ENCODE measurements around the gene KIZ. TPM values are rescaled to one million over a fixed set of nuclear protein-coding genes. Genes with fewer than 3 reads are reported as not detected.

Gene KIZ
- total RNA-seq, 6 experiments from 2014 or later, result 11.5 to 18.8 (median 14.0) TPM

- H3K4me1 Mint-ChIP-seq (ENCODE audit: low read depth), result peaks cover 7% of the 10 kb centered on the region; the same call in 1 of the 2 replicates
- H3K9me3 Mint-ChIP-seq, result no peaks in the 10 kb centered on the region; the same call in 1 of the 2 replicates
- peaks cover 53% of the 10 kb centered on the region for H3K27me3 Mint-ChIP-seq (ENCODE audit: insufficient read depth)
- no peak overlapping the region for H3K4me3 Mint-ChIP-seq
- TF ChIP-seq CTCF (IDR thresholded peaks at IDR 0.05), result no peak
- DNase-seq, result no peak
- no peak overlapping the region for H3K27ac Mint-ChIP-seq
- no peaks in the 10 kb centered on the region for H3K36me3 Mint-ChIP-seq (ENCODE audit: low read depth)
Observed at GRCh38 chr20:21102603-21103311, 23.1 kb upstream of the KIZ start.

- Mint-ChIP-seq H3K4me1 (ENCODE audit: low read depth) (peaks cover 7% of the 10 kb centered on the region; the same call in 1 of the 2 replicates), H3K36me3 (ENCODE audit: low read depth) (no peaks in the 10 kb centered on the region), H3K27ac (no peak overlapping the region), H3K9me3 (no peaks in the 10 kb centered on the region; the same call in 1 of the 2 replicates), H3K27me3 (ENCODE audit: insufficient read depth) (peaks cover 54% of the 10 kb centered on the region), H3K4me3 (no peak overlapping the region)
- DNase-seq, result no peak
- TF ChIP-seq CTCF (IDR thresholded peaks at IDR 0.05), result no peak
Observed at GRCh38 chr20:21103582-21104465, 22.1 kb upstream of the KIZ start.

GRCh38 chr20:21104466-21104761 is 21.5 kb upstream of the KIZ start:
- Mint-ChIP-seq H3K27me3 (ENCODE audit: insufficient read depth) (peaks cover 49% of the 10 kb centered on the region), H3K9me3 (no peaks in the 10 kb centered on the region; the same call in 1 of the 2 replicates), H3K4me1 (ENCODE audit: low read depth) (peaks cover 7% of the 10 kb centered on the region; the same call in 1 of the 2 replicates), H3K27ac (no peak overlapping the region), H3K36me3 (ENCODE audit: low read depth) (no peaks in the 10 kb centered on the region), H3K4me3 (no peak overlapping the region)
- no peak for DNase-seq
- TF ChIP-seq CTCF (IDR thresholded peaks at IDR 0.05), result no peak

GRCh38 chr20:21104921-21105320 is 21.0 kb upstream of the KIZ start:
- H3K27me3 Mint-ChIP-seq (ENCODE audit: insufficient read depth), result peaks cover 44% of the 10 kb centered on the region
- no peaks in the 10 kb centered on the region; the same call in 1 of the 2 replicates for H3K9me3 Mint-ChIP-seq
- H3K4me3 Mint-ChIP-seq, result no peak overlapping the region
- no peak for TF ChIP-seq CTCF (IDR thresholded peaks at IDR 0.05)
- H3K27ac Mint-ChIP-seq, result no peak overlapping the region
- no peaks in the 10 kb centered on the region for H3K36me3 Mint-ChIP-seq (ENCODE audit: low read depth)
- H3K4me1 Mint-ChIP-seq (ENCODE audit: low read depth), result peaks cover 7% of the 10 kb centered on the region; the same call in 1 of the 2 replicates
- DNase-seq, result no peak

GRCh38 chr20:21105429-21106170 is 20.3 kb upstream of the KIZ start:
- H3K4me1 Mint-ChIP-seq (ENCODE audit: low read depth), result peaks cover 4% of the 10 kb centered on the region; the same call in 1 of the 2 replicates
- H3K27ac Mint-ChIP-seq, result no peak overlapping the region
- peak; percentile 5 for DNase-seq
- H3K27me3 Mint-ChIP-seq (ENCODE audit: insufficient read depth), result peaks cover 37% of the 10 kb centered on the region
- no peak overlapping the region for H3K4me3 Mint-ChIP-seq
- H3K36me3 Mint-ChIP-seq (ENCODE audit: low read depth), result no peaks in the 10 kb centered on the region
- TF ChIP-seq CTCF (IDR thresholded peaks at IDR 0.05), result no peak
- no peaks in the 10 kb centered on the region; the same call in 1 of the 2 replicates for H3K9me3 Mint-ChIP-seq
